Suprapubic skin (tissue), 4 donors: ENCODE measurements around the gene PVALB.

Experiments used
- EP300 ChIP-seq: sonication (generic); formaldehyde crosslinking; IDR thresholded peaks from one replicate; pipeline ENCODE4 v1.6.1; 2017; ENCODE audit warnings: antibody characterized with exemption
- POLR2A ChIP-seq, 2 donors: fragments of 450-650 bp; IDR thresholded peaks; one replicate each; pipeline ENCODE4 v1.6.1; 2017; ENCODE audit warnings: antibody characterized with exemption in 2 of 2, mild to moderate bottlenecking in 2 of 2, moderate library complexity in 2 of 2
- POLR2AphosphoS5 ChIP-seq, 3 donors: sonication (generic); formaldehyde crosslinking; IDR thresholded peaks; one replicate each; pipeline ENCODE4 v1.6.1; 2017; ENCODE audit warnings: antibody characterized with exemption in 3 of 3
- TF ChIP-seq, protein P1 (sequence below), 2 donors: fragments of 200-600 bp in 1 of 2; fragments of 450-650 bp in 1 of 2; sonication (generic) in 1 of 2; IDR thresholded peaks; one replicate each; pipeline ENCODE4 v1.5.1; 2016 to 2019; ENCODE audit warnings: antibody characterized with exemption in 2 of 2, mild to moderate bottlenecking in 1 of 2, moderate library complexity in 1 of 2

DNA sequence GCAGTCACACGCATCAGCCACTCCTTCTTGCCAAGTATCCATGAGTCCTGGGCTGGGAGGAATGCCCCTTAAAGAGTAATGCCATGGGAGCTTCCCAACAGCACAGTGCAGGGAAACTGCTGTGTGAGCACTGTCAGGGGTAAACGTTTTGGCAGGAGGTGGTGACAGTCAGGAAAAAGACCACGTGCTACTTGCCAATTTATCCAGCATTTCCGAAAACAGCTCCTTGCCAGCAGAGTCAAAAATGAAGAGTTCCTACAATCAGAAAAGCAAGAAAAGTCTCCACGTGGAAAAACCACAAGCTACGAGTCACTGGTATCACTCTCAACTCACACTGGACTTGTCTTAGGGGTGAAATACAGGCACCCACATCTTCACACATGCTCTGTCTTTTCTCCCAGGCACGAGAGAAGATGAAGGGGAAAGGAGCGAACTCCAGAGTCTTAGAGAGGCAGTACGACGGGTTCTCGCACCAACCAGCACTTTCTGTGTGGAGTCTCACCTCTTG lies 50.8 kb downstream of the PVALB start:
- no peak for TF ChIP-seq POLR2A (IDR thresholded peaks at IDR 0.05)
- no peak for TF ChIP-seq POLR2AphosphoS5 (IDR thresholded peaks at IDR 0.05)
- TF ChIP-seq, protein P1, sequence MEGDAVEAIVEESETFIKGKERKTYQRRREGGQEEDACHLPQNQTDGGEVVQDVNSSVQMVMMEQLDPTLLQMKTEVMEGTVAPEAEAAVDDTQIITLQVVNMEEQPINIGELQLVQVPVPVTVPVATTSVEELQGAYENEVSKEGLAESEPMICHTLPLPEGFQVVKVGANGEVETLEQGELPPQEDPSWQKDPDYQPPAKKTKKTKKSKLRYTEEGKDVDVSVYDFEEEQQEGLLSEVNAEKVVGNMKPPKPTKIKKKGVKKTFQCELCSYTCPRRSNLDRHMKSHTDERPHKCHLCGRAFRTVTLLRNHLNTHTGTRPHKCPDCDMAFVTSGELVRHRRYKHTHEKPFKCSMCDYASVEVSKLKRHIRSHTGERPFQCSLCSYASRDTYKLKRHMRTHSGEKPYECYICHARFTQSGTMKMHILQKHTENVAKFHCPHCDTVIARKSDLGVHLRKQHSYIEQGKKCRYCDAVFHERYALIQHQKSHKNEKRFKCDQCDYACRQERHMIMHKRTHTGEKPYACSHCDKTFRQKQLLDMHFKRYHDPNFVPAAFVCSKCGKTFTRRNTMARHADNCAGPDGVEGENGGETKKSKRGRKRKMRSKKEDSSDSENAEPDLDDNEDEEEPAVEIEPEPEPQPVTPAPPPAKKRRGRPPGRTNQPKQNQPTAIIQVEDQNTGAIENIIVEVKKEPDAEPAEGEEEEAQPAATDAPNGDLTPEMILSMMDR (IDR thresholded peaks at IDR 0.05): no peak
- TF ChIP-seq EP300: no peak
